Mononuclear cell (primary cell): Measurements from ENCODE around the gene FAH. TPM values are rescaled to one million over a fixed set of nuclear protein-coding genes. Genes with fewer than 3 reads are reported as not detected.

Experiments used
- H3K27me3 ChIP-seq: 2 replicates; pipeline ENCODE4 v1.6.0; 2011; ENCODE audit warnings: low read length, control low read depth; ENCODE audit not compliant: insufficient read depth
- H3K4me1 ChIP-seq: 2 replicates; pipeline ENCODE4 v1.5.1; 2011; ENCODE audit warnings: mild to moderate bottlenecking, low read length, control low read depth; ENCODE audit not compliant: insufficient read depth
- H3K4me3 ChIP-seq: 2 replicates; pipeline ENCODE4 v1.5.1; 2011; ENCODE audit warnings: mild to moderate bottlenecking, low read length, moderate library complexity
- H3K9me3 ChIP-seq: 2 replicates; pipeline ENCODE4 v1.5.1; 2011; ENCODE audit warnings: low read depth, mild to moderate bottlenecking, control low read depth, low read length
- total RNA-seq: library from RNA; depleted of rRNA; stranded (reverse); fragments of >200 nt; gene quantifications from one replicate; pipeline ENCODE4 v1.2.3, GENCODE V29; 2012

FAH gene
- total RNA-seq, 1 donor = 4.8 TPM

DNA sequence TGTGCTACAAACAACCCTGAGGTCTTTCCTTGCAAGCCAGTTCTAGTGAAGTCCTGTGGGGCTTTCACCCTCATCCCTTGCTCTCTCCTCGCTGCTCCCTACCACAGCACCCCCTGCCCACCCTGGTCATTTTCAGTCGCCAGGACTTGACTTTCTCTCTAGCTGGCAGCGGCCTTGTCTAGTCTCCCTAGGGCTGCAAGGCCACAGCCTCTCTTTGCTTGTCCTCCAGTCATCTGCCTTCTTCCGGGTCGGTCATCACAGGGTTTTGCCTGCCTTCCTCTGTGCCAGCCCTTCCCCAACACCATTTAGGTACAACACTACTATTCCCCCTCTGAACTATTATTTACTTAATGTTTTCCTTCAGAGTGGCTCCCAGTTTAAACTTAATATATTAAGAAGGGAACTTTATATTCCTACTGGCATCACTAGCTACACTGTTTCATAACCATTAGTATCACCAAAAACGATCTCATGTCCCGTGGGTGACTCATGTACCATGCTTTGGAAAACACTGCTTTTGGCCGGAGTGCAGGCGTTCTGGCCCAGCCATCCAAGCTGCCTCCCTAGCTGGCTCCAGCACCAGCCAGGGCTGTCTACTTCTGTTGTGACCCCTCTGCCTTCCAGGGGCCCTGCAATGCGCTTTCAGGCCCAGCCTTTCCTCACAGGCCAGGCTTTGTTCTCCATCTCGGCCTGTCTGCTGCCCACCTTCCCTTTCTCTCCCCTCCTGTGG is 21.4 kb downstream of the FAH start:
- Histone ChIP-seq H3K9me3 (no peaks in the 10 kb centered on the region), H3K27me3 (no peaks in the 10 kb centered on the region), H3K4me1 (no peaks in the 10 kb centered on the region), H3K4me3 (no peak overlapping the region)

DNA sequence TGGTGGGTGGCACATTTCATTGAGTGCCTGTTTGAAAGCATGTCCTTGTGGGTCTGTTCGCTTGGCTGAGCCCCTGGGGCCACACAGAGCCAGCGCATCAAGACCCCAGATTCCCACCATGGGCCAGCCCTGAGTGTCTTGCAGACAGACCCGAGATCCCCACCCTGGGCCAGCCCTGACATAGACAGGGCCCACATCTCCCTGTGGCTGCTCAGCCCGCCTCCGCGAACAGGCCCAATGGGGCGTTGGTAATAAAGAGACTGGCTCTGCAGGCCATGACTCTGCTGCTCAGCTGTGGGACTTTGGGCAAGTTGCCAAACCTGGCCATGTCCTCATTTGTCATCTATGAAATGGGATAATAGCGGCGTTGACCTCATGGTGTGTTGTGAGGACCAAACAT is 22.6 kb downstream of the FAH start:
- Histone ChIP-seq H3K9me3 (no peaks in the 10 kb centered on the region), H3K4me3 (no peak overlapping the region), H3K4me1 (no peaks in the 10 kb centered on the region), H3K27me3 (no peaks in the 10 kb centered on the region)

DNA sequence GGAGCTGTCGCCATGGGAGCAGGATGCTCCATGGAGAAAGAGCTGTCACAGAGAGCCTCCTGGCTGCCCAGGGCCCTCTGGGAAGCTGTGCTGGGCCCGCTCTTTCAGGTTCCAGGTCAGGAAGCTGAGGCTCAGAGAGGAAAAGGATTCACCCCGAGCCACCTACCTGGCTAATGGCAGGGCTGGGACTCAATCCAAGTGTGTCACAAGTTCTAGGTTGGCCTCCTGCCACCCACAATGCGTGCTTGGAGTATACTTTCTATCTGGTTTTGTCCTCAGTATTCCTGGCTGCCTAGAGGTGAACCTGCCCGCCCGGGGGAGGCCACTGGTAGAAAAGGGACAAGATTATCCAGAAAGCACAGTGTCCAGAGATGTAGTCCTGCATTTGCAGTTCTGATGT is 23.6 kb downstream of the FAH start:
- no peak overlapping the region for H3K4me3 ChIP-seq
- H3K9me3 ChIP-seq = no peaks in the 10 kb centered on the region
- H3K4me1 ChIP-seq = no peaks in the 10 kb centered on the region
- no peaks in the 10 kb centered on the region for H3K27me3 ChIP-seq

DNA sequence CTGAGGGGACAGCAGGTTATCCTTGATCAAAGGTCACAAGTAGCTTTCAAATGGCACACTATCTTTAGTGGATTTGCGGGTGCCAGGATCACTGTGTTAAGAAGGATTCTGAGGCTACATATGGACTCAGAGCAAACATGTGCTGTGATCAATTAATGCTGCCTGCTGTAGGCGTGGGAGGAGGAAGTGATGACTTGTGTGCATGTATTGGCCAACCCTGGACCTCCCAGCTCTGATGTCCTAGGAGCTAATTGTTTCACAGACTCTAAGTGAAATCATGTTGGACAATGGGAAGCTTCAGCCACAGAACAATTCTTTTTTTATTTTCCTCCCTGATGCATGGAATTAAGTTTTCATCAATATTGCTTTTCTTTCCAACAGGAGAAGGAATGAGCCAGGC is 24.4 kb downstream of the FAH start:
- Histone ChIP-seq H3K9me3 (no peaks in the 10 kb centered on the region), H3K4me1 (no peaks in the 10 kb centered on the region), H3K27me3 (no peaks in the 10 kb centered on the region), H3K4me3 (no peak overlapping the region)

DNA sequence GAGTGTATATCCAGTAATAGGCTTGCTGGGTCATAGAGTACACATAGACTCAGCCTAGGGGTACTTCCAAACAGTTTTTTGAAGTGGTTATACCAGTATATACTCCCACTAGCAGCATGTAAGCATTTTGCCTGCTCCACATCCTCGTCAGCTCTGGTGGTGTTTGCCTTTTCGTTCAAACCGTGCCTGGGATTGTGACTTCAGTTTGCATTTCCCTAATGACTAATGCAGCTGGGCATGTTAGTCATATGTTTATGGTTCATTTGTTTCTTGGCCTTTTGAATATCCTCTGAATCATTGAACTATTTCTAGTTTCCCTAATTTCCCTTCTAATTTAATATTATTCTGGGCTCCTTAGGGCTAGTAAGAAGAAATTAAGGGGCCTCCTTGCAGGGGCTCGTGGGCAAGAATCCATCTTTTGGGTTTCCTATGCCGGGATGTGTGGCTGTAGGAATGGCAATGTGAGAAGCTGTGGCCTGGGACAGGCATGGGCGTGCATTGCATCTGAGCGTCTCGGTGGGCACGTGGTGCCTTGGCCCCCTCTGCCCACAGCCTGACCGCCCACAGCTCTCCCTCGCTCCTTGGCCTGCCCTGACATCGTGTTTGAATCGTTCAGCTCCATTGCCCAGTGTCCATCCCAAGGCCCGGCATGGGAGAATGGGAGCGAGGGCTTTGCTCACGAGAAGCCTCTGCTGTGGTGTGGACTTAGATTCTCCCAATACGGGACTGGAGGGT is 26.4 kb downstream of the FAH start:
- H3K27me3 ChIP-seq = no peaks in the 10 kb centered on the region
- H3K4me1 ChIP-seq = no peaks in the 10 kb centered on the region
- H3K4me3 ChIP-seq = no peak overlapping the region
- H3K9me3 ChIP-seq = no peaks in the 10 kb centered on the region

DNA sequence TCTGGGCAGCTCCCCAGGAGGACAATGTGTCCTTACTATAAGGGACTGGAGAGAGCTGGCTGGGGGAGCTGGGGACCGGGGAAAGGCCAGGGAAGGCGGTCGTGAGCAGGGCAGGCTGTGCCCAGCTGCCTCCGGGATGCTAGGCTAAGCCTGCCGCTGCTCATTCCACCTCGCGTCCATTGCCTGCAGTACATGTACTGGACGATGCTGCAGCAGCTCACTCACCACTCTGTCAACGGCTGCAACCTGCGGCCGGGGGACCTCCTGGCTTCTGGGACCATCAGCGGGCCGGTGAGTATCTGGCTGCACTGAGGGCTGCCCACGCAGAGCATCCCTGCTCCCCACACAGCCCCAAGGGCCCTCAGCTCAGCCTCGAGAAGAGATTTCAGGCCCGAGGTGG is 27.1 kb downstream of the FAH start:
- H3K9me3 ChIP-seq = no peaks in the 10 kb centered on the region
- no peak overlapping the region for H3K4me3 ChIP-seq
- H3K4me1 ChIP-seq = no peaks in the 10 kb centered on the region
- no peaks in the 10 kb centered on the region for H3K27me3 ChIP-seq

DNA sequence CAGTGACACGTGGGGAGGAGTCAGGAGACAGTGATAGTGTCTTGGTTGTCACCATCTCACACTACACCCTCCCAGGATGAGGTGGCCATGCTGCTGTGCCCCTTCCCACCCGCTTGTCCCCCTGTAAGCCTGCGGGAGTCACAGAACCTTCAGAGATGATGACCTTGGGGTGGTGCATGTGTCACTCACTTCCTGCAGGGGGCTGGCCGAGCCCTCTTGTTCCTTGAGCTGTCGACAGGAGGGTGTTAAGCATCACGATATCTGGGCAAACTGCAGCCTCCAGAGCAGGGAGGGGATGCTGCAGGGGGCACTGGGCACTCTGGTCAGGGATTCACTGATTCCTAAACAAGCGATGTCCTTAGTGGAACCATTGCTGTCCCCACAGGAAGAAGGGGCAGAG is 27.7 kb downstream of the FAH start:
- Histone ChIP-seq H3K4me1 (no peaks in the 10 kb centered on the region), H3K4me3 (no peak overlapping the region), H3K9me3 (no peaks in the 10 kb centered on the region), H3K27me3 (no peaks in the 10 kb centered on the region)

DNA sequence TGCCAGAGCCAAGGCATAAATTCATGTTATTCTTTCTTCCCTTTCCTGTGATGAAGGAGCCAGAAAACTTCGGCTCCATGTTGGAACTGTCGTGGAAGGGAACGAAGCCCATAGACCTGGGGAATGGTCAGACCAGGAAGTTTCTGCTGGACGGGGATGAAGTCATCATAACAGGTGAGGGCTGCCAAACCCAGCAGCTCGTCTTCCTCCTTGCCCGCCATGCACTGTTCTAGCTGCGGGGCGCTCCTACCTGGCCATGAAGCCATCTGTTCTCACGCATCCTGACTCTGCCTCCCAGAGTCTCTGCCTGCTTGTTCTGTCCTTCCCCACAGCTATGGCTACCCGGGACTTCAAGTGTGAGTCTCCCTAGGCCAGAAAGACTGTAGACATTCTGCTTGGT is 28.2 kb downstream of the FAH start:
- H3K4me3 ChIP-seq = no peak overlapping the region
- no peaks in the 10 kb centered on the region for H3K4me1 ChIP-seq
- H3K9me3 ChIP-seq = no peaks in the 10 kb centered on the region
- H3K27me3 ChIP-seq = no peaks in the 10 kb centered on the region

DNA sequence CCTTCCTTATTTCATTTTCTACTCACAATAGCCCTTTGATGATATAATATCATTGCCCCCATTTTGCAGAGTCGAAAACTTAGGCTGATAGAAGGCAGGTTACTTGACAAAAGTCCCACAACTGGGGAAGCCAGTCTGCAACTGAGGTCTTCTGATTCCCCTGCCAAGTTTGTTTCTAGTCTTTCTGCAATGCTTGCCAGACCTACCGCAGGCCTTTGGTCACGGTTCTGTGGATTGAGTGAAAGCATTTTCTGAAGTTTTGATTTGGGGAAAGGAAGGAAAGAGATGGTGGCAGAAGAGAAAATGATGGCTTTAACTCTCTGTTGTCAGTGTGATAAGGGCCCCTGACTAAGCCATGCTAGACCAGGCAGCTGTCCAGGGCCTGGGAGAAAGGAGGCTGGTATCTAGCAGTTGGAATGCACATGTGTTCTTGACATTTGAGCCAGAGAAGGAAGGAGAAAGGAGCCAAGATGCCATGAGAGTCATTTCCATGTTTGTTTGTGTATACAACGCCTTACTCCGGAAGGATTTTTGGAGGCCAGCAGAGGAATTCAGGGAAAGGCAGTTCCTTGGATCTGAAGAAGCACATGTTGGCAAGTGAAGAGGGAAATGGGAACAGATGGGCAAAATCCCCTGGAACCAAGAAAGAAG is 29.9 kb downstream of the FAH start:
- H3K4me1 ChIP-seq = no peaks in the 10 kb centered on the region
- H3K9me3 ChIP-seq = no peaks in the 10 kb centered on the region
- no peaks in the 10 kb centered on the region for H3K27me3 ChIP-seq
- H3K4me3 ChIP-seq = no peak overlapping the region

DNA sequence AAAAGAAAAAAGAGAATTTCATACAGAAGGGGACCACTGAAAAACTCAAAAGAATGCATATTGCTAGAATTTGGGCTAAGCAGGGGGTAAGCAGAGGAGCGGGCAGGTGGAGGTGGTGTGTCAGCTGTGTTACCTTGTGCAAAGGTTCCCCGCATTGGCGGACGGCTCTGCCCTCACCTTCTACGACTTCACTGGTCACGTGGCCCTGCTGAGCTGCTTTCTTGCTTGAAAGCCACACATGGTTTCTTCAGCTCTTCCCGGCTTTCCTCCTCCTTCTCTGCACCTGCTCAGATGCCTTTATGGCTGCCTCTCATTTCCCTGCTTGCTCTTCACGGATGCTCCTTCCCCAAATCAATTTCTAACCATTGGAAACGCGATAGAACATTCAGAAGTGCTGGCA is 30.5 kb downstream of the FAH start:
- Histone ChIP-seq H3K4me3 (no peak overlapping the region), H3K27me3 (no peaks in the 10 kb centered on the region), H3K9me3 (no peaks in the 10 kb centered on the region), H3K4me1 (no peaks in the 10 kb centered on the region)

DNA sequence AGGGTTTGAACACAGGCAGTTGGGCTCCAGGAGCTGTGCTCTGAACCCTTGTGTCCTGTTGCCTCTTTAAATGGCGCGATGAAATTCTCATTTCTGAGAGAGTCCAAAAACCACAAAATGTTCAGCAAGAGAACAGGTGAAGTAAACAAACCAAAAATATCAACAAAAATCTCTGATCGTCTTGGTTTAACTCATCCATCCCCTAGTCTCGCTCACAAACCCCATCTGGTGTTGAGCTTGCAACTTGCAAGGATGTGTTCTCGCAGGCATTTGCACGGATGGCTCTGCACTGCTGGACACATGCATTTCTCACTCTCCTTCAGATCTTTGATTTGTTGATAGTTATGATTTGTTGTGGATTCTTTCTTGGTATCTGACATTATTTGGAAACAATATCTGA is 31.1 kb downstream of the FAH start:
- no peaks in the 10 kb centered on the region for H3K4me1 ChIP-seq
- H3K27me3 ChIP-seq = no peaks in the 10 kb centered on the region
- H3K4me3 ChIP-seq = no peak overlapping the region
- no peaks in the 10 kb centered on the region for H3K9me3 ChIP-seq

DNA sequence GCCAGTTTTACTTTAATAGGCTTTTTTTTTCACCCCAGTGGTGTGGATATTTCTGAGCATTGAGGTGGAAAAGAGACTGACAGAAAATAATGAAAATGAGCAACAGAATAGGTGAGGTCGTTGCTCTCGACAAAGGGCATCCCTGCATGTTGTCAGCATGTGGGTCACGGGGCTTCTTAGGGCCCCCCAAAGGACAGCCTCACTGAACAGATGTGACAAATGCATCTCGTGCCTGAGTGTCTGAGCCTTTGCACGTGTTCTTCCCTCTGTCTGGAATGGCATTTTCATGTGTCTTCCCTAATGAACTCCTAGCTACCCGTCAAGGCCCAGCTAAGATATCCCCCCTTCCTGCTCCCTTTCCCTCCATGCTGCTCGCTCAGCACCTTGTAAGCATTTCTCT is 31.8 kb downstream of the FAH start:
- Histone ChIP-seq H3K4me1 (no peaks in the 10 kb centered on the region), H3K27me3 (no peaks in the 10 kb centered on the region), H3K4me3 (no peak overlapping the region), H3K9me3 (no peaks in the 10 kb centered on the region)

DNA sequence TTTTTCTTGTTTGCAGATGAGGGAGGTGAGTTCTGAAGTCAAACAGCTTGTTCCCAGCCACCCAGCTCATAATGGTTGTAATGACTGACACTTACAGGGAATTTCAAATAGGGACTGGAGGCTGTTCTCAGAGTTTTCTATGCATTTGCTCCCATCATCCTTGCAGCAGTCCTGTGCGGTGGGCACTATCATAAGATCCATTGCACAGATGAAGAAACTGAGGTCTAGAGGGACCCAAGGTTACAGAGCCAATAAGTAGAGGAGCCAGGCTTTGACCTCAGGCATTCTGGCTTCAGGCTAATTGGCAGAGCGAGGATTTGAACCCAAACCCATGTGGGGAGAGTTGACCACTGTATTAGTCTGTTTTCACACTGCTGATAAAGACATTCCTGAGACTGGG is 32.4 kb downstream of the FAH start:
- Histone ChIP-seq H3K4me1 (no peaks in the 10 kb centered on the region), H3K27me3 (no peaks in the 10 kb centered on the region), H3K4me3 (no peak overlapping the region), H3K9me3 (no peaks in the 10 kb centered on the region)

DNA sequence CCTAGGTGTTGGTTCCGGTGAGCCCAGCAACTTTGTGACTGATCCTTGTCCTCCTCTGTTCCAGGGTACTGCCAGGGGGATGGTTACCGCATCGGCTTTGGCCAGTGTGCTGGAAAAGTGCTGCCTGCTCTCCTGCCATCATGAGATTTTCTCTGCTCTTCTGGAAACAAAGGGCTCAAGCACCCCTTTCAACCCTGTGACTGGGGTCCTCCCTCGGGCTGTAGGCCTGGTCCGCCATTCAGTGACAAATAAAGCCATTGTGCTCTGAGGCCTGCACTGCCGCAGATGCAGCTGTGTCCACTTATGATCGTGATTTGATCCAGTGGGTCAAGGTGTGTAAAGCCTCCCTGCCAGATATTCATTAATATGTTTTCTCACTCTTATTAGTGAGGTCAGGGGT is 33.3 kb downstream of the FAH start:
- Histone ChIP-seq H3K4me3 (no peak overlapping the region), H3K4me1 (no peaks in the 10 kb centered on the region), H3K27me3 (no peaks in the 10 kb centered on the region), H3K9me3 (no peaks in the 10 kb centered on the region)

DNA sequence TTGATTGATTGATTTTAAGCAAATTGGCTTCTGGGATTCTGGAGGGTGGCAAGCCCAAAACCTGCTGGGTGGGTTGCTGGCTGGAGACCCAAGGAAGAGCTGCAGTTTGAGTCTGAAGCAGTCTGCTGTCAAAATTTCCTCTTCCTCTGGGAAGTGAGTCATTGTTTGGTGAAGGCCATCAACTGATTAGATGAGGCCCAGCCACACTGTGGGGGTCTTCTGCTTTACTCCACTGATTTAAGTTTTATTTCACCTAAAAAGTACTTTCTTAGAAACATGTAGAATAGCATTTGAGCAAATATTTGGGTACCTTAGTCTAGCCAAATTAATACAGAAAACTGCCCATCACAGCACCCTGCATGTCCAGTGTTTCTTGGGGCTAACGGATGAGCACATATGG is 33.8 kb downstream of the FAH start:
- Histone ChIP-seq H3K27me3 (no peaks in the 10 kb centered on the region), H3K4me1 (no peaks in the 10 kb centered on the region), H3K9me3 (no peaks in the 10 kb centered on the region)

DNA sequence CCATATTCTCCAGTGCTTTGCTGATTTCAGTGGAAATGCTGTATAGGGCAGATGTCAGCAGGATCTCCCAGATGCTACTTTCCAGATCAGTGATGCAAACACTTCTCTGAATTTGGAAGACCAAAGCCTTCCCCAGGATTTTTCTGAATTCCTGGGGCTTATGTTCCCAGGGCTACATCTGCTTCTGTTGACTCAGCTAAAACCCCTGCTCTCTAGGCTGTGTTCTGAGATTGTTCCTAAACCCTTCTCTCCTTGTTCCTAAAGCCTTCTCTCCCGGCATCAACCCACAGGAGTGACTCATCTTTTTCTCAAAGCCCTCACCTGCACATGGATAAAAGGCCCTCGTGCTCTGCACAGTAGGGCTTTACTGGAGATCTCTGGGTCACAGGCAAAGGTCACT is 35.5 kb downstream of the FAH start:
- Histone ChIP-seq H3K9me3 (no peaks in the 10 kb centered on the region), H3K4me3 (no peak overlapping the region), H3K27me3 (no peaks in the 10 kb centered on the region), H3K4me1 (no peaks in the 10 kb centered on the region)

More for the DNA sequence above, 33.8 kb downstream of the FAH start:
- H3K4me3 ChIP-seq = no peak overlapping the region
